GM11168 (cell line): Measurements from ENCODE around the gene CAMK1.
"Not testable (repeated sequence)": the region's sequence is repeated elsewhere in the genome, so short reads cannot be mapped to it uniquely, and the experiment has no call there.

Source experiments
- in situ Hi-C: fragments of 300-500 bp; cut with MboI; formaldehyde crosslinking; loops from one replicate; pipeline ENCODE4 v1.12.0; 2022; ENCODE audit warnings: low sequenced_read_pairs; ENCODE audit not compliant: unreplicated experiment

The CAMK1 gene

DNA sequence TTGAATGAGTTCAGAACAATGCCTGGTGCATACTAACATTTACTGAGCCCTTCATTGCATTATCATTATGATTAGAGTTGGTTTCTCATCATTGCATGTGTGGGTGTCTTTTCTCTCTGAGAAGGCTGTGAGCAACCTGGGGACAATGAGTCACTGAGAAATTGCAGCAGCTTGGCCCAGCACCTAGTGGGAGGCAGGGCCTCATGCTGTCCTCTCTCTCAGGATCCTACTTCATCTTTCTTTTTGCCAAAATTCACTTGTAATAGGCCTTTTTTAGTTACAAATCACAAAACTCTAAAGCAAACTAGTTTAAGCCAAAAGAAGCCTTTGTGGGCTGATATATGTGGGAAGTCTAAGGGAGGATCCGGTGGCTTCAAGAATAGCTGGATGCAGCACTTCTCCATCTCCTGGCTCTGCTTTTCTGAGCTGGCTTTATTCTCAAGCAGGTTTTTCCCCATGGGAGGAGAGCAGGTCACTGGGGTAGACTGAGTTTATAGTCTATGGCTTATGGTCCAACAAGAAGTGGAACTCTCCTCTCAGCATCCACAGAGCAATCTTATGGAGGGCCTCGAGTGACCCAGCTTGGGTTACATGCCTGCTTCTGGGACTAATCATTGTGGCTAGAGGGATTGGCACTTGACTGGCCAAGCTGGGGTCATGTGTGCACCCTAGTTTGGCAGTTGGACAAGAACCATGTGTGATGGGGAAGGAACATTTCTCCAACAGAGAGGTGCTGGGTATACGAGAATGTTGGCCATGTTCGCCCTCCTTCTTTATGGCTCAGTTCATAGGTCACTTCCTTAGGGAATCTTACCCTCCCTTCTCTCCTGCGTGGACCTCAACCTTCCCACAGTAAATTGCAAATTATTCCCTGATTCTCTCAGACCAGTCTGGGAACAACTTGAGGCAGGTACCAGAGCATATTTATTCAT, 8.7 kb upstream of the CAMK1 start:
- in situ Hi-C loops, result no loop called here

- in situ Hi-C loops, result no loop called here
Observed at GRCh38 chr3:9777694-9778021, 7.9 kb upstream of the CAMK1 start.

- in situ Hi-C loops, result no loop called here
Observed at GRCh38 chr3:9776896-9777693, 7.3 kb upstream of the CAMK1 start.

GRCh38 chr3:9771007-9771406, 1.3 kb upstream of the CAMK1 start:
- in situ Hi-C loops, result not testable (repeated sequence)

DNA sequence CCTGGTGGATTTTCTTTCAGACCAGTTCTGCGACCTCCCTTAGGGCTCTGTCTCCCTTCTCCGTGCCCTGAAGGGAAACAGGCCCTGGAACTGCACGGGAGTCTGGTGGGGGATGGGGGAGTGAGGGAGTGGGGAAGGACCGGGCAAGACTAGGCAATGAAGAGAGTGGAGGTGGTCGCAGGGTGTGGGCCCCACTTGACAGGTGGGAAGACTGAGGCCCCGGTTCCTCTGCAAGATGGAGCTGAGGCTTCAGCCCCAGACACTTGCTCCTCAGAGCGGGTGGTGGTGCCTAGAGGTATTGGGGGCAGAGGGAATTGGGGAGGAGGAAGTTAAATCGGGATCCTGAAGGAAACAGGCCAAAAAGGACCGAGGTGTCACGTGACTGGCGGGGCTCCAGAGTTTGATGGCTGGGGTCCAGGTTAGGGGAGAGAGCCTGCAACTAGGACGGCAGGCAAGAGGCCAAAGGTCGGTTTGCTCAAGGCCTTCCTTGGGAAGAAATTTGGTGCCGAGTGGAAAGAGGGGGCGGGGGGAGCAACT, 597 bp upstream of the CAMK1 start:
- in situ Hi-C loops, result no loop called here

DNA sequence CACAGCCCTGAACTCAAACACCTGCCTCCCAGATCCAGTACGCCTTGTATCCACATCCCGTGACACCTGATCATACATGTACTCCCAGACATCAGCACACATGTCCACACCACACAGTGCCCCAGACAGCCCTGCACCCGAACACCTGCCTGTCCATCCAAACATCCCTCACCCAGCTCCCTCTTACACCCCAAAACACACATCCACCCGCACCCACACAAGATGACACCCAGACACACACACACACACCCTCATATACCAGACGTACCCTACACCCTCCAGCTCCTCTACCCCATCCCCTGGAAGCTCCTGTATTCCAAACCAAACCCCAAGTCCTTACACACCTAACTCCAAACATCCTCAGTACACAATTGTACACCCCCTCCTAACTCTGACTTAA, 735 bp downstream of the CAMK1 start:
- in situ Hi-C loops, result no loop called here

- in situ Hi-C loops, result no loop called here
Observed at GRCh38 chr3:9768141-9768775, 1.5 kb downstream of the CAMK1 start.

- in situ Hi-C loops, result no loop called here
Observed at GRCh38 chr3:9767418-9767817, 2.3 kb downstream of the CAMK1 start.

DNA sequence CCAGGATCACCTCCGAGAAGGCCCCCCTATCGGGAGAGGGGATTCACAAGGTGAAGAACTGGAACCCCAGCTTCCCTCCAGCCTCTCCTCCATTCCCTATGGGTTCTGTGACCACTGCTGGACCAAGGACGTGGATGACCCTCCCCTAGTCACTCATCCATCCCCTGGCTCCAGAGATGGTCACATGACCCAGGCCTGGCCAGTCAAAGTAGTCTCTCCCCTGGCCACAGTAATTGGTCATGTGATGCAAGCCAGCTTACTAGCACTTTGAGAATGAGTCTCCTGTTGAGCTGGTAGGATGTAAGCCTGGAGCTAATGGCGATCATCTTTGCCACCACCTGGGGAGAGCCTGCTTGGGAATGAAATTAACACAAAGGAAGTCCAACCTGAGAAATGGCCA, 3.9 kb downstream of the CAMK1 start:
- in situ Hi-C loops, result no loop called here

- in situ Hi-C loops, result no loop called here
Observed at GRCh38 chr3:9762871-9763270, 6.9 kb downstream of the CAMK1 start.

GRCh38 chr3:9761919-9762318, 7.8 kb downstream of the CAMK1 start:
- in situ Hi-C loops, result no loop called here

DNA sequence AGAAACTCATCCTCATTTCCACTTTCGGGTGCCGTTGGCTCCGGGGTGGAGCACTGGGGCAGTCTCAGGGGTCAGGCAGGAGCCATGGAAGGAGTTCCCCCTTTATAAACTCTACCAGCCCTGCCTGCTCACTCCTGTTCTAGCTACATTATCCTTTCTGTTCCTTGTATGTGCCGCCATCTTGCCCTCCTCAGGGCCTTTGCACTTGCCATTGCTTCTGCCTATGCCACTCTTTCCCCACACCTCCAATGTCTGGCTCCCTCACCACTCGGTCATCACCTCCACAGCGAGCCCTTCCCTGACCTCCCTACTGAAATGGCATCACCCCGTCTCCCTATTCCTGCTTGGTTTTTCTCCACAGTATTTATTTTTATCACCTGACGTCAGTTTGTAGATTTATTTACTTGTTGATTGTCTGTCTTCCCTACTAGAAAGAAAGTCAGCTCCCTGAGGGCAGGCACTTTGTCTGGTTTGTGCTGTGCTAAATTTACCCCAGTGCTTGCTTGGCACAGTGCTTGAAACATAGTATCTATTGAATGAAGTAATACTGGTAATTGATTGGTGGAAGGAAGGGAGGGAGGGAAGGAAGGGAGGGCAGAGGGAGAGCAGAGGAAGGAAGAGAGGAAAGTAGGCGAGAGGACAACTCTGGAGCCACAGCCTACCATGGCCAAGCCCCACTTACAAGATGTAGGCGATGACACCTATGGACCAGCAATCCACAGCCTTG, 8.8 kb downstream of the CAMK1 start:
- in situ Hi-C loops, result no loop called here

GRCh38 chr3:9757427-9757826, 12.3 kb downstream of the CAMK1 start:
- in situ Hi-C loops, result no loop called here

DNA sequence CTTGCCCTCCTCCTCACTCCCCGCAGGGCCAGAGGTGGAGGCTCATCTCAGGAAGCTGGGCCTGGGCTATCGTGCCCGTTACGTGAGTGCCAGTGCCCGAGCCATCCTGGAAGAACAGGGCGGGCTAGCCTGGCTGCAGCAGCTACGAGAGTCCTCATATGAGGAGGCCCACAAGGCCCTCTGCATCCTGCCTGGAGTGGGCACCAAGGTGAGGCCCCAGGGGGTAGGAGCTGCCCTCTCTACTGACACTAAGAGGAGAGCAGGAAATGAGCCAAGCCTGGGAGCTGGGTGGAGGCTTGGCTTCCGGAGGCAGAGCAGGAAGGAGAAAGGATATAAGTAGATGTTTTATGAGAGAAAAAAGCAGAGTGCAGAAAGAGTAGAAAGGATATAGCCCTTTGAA, 15.1 kb downstream of the CAMK1 start:
- in situ Hi-C loops, result no loop called here

GRCh38 chr3:9750556-9751411, 19.0 kb downstream of the CAMK1 start:
- in situ Hi-C loops, result no loop called here

GRCh38 chr3:9749645-9750555, 19.8 kb downstream of the CAMK1 start, which contains the start of gene OGG1:
TSS of gene OGG1 (plus strand) at chr3:9749952. CDS start at chr3:9750287, 335 bp downstream.
- in situ Hi-C loops, result no loop called here

DNA sequence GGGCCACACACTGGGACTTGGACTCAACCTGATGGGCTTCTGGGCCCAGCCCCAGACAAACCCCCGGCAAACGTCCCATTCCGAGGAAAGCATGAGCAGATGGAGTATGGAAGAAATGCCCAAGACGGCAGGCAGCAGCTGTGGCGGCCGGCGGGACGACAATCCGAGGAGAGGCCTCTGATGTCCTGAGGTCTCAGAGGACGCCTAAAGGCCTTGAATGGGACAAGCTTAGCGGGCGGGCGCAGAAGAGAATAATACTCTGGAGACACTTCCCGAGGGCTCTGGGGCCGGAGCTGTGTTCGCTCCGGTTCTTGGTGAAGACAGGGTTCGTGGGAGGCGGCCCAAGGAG, 20.5 kb downstream of the CAMK1 start:
- in situ Hi-C loops, result no loop called here

GRCh38 chr3:9748031-9748430, 21.7 kb downstream of the CAMK1 start:
- in situ Hi-C loops, result no loop called here
